GM12878 (cell line): ENCODE measurements around the gene RNMT. TPM values are rescaled to one million over a fixed set of nuclear protein-coding genes. Genes with fewer than 3 reads are reported as not detected.

Experiments
- ATAC-seq: fragments of 200-7000 bp; cut with Tn5 transposase; 3 replicates; pipeline ENCODE4 v1.9.1; 2020; ENCODE audit warnings: mild to moderate bottlenecking, moderate library complexity
- BruUV-seq: library from RNA; stranded (reverse); fragments of 400-500 nt; replicated peaks from 2 replicates; lab custom pipeline; 2021; lab: Mats Ljungman, UMichigan
- CTCF ChIA-PET: fragments of 300-600 bp; sonication (Branson Sonifier 250); formaldehyde crosslinking; extraction: SDS; loops from one replicate; lab custom pipeline; 2021; ENCODE audit warnings: inconsistent platforms; lab: Yijun Ruan, JAX
- POLR2A ChIA-PET: fragments of 350-600 bp; formaldehyde crosslinking; extraction: SDS; loops from one replicate; lab custom pipeline; 2021; ENCODE audit warnings: inconsistent platforms; lab: Charles Lee
- RAD21 ChIA-PET: fragments of 300-600 bp; sonication (Branson Sonifier 250); formaldehyde crosslinking; loops from one replicate; lab custom pipeline; 2023; ENCODE audit warnings: antibody characterized with exemption; ENCODE audit not compliant: unreplicated experiment; lab: Charles Lee
- SMC1A ChIA-PET: fragments of 300-600 bp; sonication (Branson Sonifier 250); formaldehyde crosslinking; loops from one replicate; lab custom pipeline; 2023; ENCODE audit not compliant: unreplicated experiment, uncharacterized antibody; lab: Charles Lee
- DNase-seq: peaks from one replicate; pipeline ENCODE4 v3.0.0-alpha.2; 2011; ENCODE audit warnings: low read depth, low spot score
- FAIRE-seq: peaks from 3 replicates; lab custom pipeline; 2011; peaks lifted over from hg19 to GRCh38; lab: Jason Lieb, UNC
- H2AFZ ChIP-seq: 2 replicates; pipeline ENCODE4 v1.6.0; 2011; ENCODE audit warnings: low read depth, low read length, control low read depth; ENCODE audit not compliant: control insufficient read depth
- H3K27ac ChIP-seq: 2 replicates; pipeline ENCODE4 v1.5.1; 2011; ENCODE audit warnings: control low read depth; ENCODE audit not compliant: control insufficient read depth, insufficient read depth
- H3K27me3 ChIP-seq, 2 experiments: replicated peaks in 1 of 2; 2 replicates each; pipeline versions ENCODE4 v1.6.0 to v1.6.1; 2011; ENCODE audit warnings: low read length in 1 of 2; ENCODE audit not compliant: control insufficient read depth in 2 of 2, insufficient read depth in 2 of 2
- H3K36me3 ChIP-seq, 2 experiments: 2 replicates each; pipeline ENCODE4 v1.5.1; 2011; ENCODE audit warnings: low read length in 1 of 2; ENCODE audit not compliant: control insufficient read depth in 2 of 2, insufficient read depth in 2 of 2
- H3K4me1 ChIP-seq: 2 replicates; pipeline ENCODE4 v1.6.1; 2011; ENCODE audit warnings: mild to moderate bottlenecking, low read length, moderate library complexity, mixed read lengths; ENCODE audit not compliant: control insufficient read depth, insufficient read depth
- H3K4me2 ChIP-seq: 2 replicates; pipeline ENCODE4 v1.6.0; 2011; ENCODE audit warnings: control low read depth; ENCODE audit not compliant: control insufficient read depth, insufficient read depth
- H3K4me3 ChIP-seq: fragments of 200-600 bp; sonication (generic); 2 replicates; pipeline ENCODE4 v1.5.1; 2016
- H3K79me2 ChIP-seq: 2 replicates; pipeline ENCODE4 v1.6.0; 2011; ENCODE audit warnings: low read length; ENCODE audit not compliant: control insufficient read depth, insufficient read depth
- H3K9ac ChIP-seq: 2 replicates; pipeline ENCODE4 v1.8.0; 2011; ENCODE audit warnings: low read length, control low read depth, mixed read lengths; ENCODE audit not compliant: control insufficient read depth, insufficient read depth
- H3K9me3 ChIP-seq: replicated peaks from 3 replicates; pipeline ENCODE4 v1.5.1; 2011; ENCODE audit warnings: mild to moderate bottlenecking, low read length; ENCODE audit not compliant: control insufficient read depth, insufficient read depth
- H4K20me1 ChIP-seq: 2 replicates; pipeline ENCODE4 v1.6.0; 2011; ENCODE audit not compliant: control insufficient read depth, insufficient read depth
- ASH2L ChIP-seq: fragments of 300-600, 200-600 bp; sonication (generic); IDR thresholded peaks from 2 replicates; pipeline ENCODE4 v1.6.1; 2017; ENCODE audit warnings: low read depth, mild to moderate bottlenecking, borderline replicate concordance
- CBX5 ChIP-seq: sonication (generic); IDR thresholded peaks from 2 replicates; pipeline ENCODE4 v1.6.1; 2016; ENCODE audit warnings: low read depth, moderate library complexity, mild to moderate bottlenecking, inconsistent platforms
- CHD2 ChIP-seq: IDR thresholded peaks from 2 replicates; pipeline ENCODE4 v1.6.1; 2011; ENCODE audit warnings: low read depth, low read length, improper control_type of control experiment, borderline replicate concordance
- DPF2 ChIP-seq: fragments of 450-650 bp; IDR thresholded peaks from 2 replicates; pipeline ENCODE4 v1.6.1; 2017; ENCODE audit warnings: mild to moderate bottlenecking
- EP300 ChIP-seq, 2 experiments: fragments of 150-350 bp in 1 of 2; IDR thresholded peaks; 2 replicates each; pipeline ENCODE4 v1.6.1; 2011 to 2012; ENCODE audit warnings: low read depth in 2 of 2, low read length in 2 of 2, borderline replicate concordance in 1 of 2, improper control_type of control experiment in 1 of 2, inconsistent platforms in 1 of 2; ENCODE audit not compliant: control insufficient read depth in 1 of 2
- FOXK2 ChIP-seq: fragments of 450-650 bp; IDR thresholded peaks from 2 replicates; pipeline ENCODE4 v1.6.1; 2017; ENCODE audit warnings: mild to moderate bottlenecking, moderate library complexity
- JUNB ChIP-seq: IDR thresholded peaks from 2 replicates; pipeline ENCODE4 v1.6.1; 2016; ENCODE audit warnings: antibody characterized with exemption, mild to moderate bottlenecking
- NFXL1 ChIP-seq: fragments of 450-650 bp; IDR thresholded peaks from 2 replicates; pipeline ENCODE4 v1.6.1; 2017; ENCODE audit warnings: antibody characterized with exemption, mild to moderate bottlenecking, borderline replicate concordance
- POLR2A ChIP-seq: IDR thresholded peaks from 2 replicates; pipeline ENCODE4 v1.6.1; 2011; ENCODE audit warnings: low read depth, mild to moderate bottlenecking, low read length
- WGBS: methylation state at CpG from one replicate; pipeline ENCODE4 v1.1.6; 2016; ENCODE audit warnings: low lambda C conversion rate; ENCODE audit not compliant: insufficient replicate concordance, insufficient coverage; ENCODE audit errors: missing lambda C conversion rate; 5-methylcytosine and 5-hydroxymethylcytosine counted together
- in situ Hi-C: fragments of 300-500 bp; cut with MboI; formaldehyde crosslinking; loops from 9 replicates; pipeline ENCODE4 v1.14.3; 2018; ENCODE audit warnings: mixed read lengths
- intact Hi-C: fragments of 100-400 bp; cut with micrococcal nuclease; formaldehyde crosslinking; loops from one replicate; pipeline ENCODE4 v1.14.2; 2022; ENCODE audit not compliant: unreplicated experiment
- polyA plus RNA-seq, 11 experiments: library from polyadenylated mRNA; depleted of rRNA in 4 of 11; unstranded in 6 of 11; stranded (reverse) in 5 of 11; fragments of >200 nt; fragmentation: Nextera tagmentation in 4 of 11; fragmentation: Illumina TruSeq in 1 of 11; extraction: Ambion mirVana in 4 of 11; extraction: Trizol in 1 of 11; gene quantifications; 1 replicate in 1 of 11; 2 replicates in 10 of 11; pipeline versions ENCODE4 v1.2.1 to v1.2.3, GENCODE V29; 2011 to 2016; ENCODE audit warnings: inconsistent platforms in 2 of 11, missing spikeins in 2 of 11, low read depth in 1 of 11
- total RNA-seq, 4 experiments: library from RNA; depleted of rRNA in 3 of 4; stranded (reverse); fragments of >200 nt in 3 of 4; fragmentation: Illumina TruSeq in 1 of 4; extraction: Trizol in 1 of 4; gene quantifications; 2 replicates each; pipeline versions ENCODE4 v1.2.1 to v1.2.3, GENCODE V29; 2013 to 2021
- TF ChIP-seq, protein P1 (sequence below): fragments of 450-650 bp; IDR thresholded peaks from 2 replicates; pipeline ENCODE4 v1.6.1; 2016; ENCODE audit warnings: mild to moderate bottlenecking
- TF ChIP-seq, protein P2 (sequence below): fragments of 450-650 bp; IDR thresholded peaks from 2 replicates; pipeline ENCODE4 v1.6.1; 2017; ENCODE audit warnings: borderline replicate concordance

RNMT gene
- total and polyA plus RNA-seq, 10 of the 15 experiments (the other 5 are each of a cell fraction or from before 2014, with no cell fraction given): 18.1 to 63.2 (median 38.8) TPM

DNA sequence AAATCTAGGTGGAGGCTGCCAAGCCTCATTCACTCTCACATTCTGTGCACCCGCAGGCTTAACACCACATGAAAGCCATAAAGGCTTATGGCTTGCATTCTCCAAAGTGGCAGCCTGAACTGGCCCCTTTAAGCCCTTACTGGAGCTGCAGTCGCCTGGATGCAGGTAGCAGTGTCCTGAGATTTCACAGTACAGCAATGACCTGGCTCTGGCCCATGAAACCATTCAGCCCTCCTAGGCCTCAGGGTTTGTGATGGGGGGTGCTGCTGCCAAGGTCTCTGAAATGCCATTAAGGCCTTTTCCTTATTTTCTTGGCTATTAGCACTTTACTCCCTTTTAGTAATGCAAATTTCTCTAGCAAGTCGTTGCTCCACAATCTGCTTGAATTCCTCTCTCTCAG lies 48.6 kb downstream of the RNMT start:
- Histone ChIP-seq H4K20me1 (no peaks in the 10 kb centered on the region), H3K27ac (no peak overlapping the region), H3K4me1 (no peaks in the 10 kb centered on the region), H3K4me2 (no peak overlapping the region), H3K36me3 (no peaks in the 10 kb centered on the region), H3K4me3 (no peak overlapping the region), H3K79me2 (no peaks in the 10 kb centered on the region), H3K9me3 (no peaks in the 10 kb centered on the region), H3K9ac (no peak overlapping the region), H2AFZ (no peak overlapping the region), H3K27me3 (no peaks in the 10 kb centered on the region)
- FAIRE-seq (no peak), ATAC-seq (no peak), DNase-seq (no peak)
- ChIA-PET SMC1A (no interaction called here), POLR2A (no interaction called here), RAD21 (no interaction called here), CTCF (no interaction called here)
- no TSS peak for BruUV-seq
- TF ChIP-seq FOXK2: no peak
- TF ChIP-seq POLR2A: no peak
- no peak for TF ChIP-seq NFXL1
- TF ChIP-seq JUNB: no peak
- no peak for TF ChIP-seq CBX5
- no peak for TF ChIP-seq EP300 (IDR thresholded peaks at IDR 0.05; ENCODE audit: borderline replicate concordance in 1 of 2, control insufficient read depth in 1 of 2, low read depth in 2 of 2, low read length in 2 of 2)
- TF ChIP-seq ASH2L: no peak
- TF ChIP-seq, protein P1, sequence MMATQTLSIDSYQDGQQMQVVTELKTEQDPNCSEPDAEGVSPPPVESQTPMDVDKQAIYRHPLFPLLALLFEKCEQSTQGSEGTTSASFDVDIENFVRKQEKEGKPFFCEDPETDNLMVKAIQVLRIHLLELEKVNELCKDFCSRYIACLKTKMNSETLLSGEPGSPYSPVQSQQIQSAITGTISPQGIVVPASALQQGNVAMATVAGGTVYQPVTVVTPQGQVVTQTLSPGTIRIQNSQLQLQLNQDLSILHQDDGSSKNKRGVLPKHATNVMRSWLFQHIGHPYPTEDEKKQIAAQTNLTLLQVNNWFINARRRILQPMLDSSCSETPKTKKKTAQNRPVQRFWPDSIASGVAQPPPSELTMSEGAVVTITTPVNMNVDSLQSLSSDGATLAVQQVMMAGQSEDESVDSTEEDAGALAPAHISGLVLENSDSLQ: no peak
- no peak for TF ChIP-seq CHD2
- TF ChIP-seq DPF2: no peak
- TF ChIP-seq, protein P2, sequence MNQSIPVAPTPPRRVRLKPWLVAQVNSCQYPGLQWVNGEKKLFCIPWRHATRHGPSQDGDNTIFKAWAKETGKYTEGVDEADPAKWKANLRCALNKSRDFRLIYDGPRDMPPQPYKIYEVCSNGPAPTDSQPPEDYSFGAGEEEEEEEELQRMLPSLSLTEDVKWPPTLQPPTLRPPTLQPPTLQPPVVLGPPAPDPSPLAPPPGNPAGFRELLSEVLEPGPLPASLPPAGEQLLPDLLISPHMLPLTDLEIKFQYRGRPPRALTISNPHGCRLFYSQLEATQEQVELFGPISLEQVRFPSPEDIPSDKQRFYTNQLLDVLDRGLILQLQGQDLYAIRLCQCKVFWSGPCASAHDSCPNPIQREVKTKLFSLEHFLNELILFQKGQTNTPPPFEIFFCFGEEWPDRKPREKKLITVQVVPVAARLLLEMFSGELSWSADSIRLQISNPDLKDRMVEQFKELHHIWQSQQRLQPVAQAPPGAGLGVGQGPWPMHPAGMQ: no peak
- intact Hi-C loops (no loop called here), in situ Hi-C loops (no loop called here)
- WGBS: 8% methylated on average over 3 of the region's 3 CpGs
